HepG2 (cell line): Measurements from ENCODE around the gene GSTA5. TPM values are rescaled to one million over a fixed set of nuclear protein-coding genes. Genes with fewer than 3 reads are reported as not detected.

ENCODE experiments used
- ATF4 ChIP-seq, 2 experiments: fragments of 450-650 bp in 1 of 2; sonication (generic) in 1 of 2; formaldehyde crosslinking; IDR thresholded peaks; 2 replicates each; pipeline versions ENCODE4 v1.5.0 to v1.8.0; 2020 to 2022; ENCODE audit warnings: mild to moderate bottlenecking in 1 of 2, missing genetic modification reagents in 1 of 2
- HDAC2 ChIP-seq: sonication (generic); formaldehyde crosslinking; IDR thresholded peaks from 2 replicates; pipeline ENCODE4 v1.4.0; 2020; ENCODE audit warnings: missing genetic modification reagents
- KDM6A ChIP-seq: IDR thresholded peaks from 2 replicates; pipeline ENCODE4 v1.6.1; 2016; ENCODE audit warnings: low read depth
- MEIS1 ChIP-seq: sonication (generic); formaldehyde crosslinking; IDR thresholded peaks from 2 replicates; pipeline ENCODE4 v1.9.0; 2021; ENCODE audit warnings: mild to moderate bottlenecking, missing genetic modification reagents, moderate library complexity, borderline replicate concordance
- PLSCR1 ChIP-seq: sonication (generic); formaldehyde crosslinking; IDR thresholded peaks from 2 replicates; pipeline ENCODE4 v1.5.0; 2020; ENCODE audit warnings: missing genetic modification reagents, mild to moderate bottlenecking, borderline replicate concordance
- SIX4 ChIP-seq: sonication (generic); formaldehyde crosslinking; IDR thresholded peaks from 2 replicates; pipeline ENCODE4 v1.4.0; 2020; ENCODE audit warnings: missing genetic modification reagents
- TEAD3 ChIP-seq: optimal IDR thresholded peaks from 2 replicates; pipeline ENCODE3; 2016; ENCODE audit warnings: borderline replicate concordance
- THAP9 ChIP-seq: sonication (generic); formaldehyde crosslinking; IDR thresholded peaks from 2 replicates; pipeline ENCODE4; 2020; ENCODE audit warnings: missing genetic modification reagents, mild to moderate bottlenecking, borderline replicate concordance
- ZBTB34 ChIP-seq: sonication (generic); formaldehyde crosslinking; IDR thresholded peaks from 2 replicates; pipeline ENCODE4 v1.8.0; 2022; ENCODE audit warnings: mild to moderate bottlenecking, missing genetic modification reagents
- ZFP90 ChIP-seq: sonication (generic); formaldehyde crosslinking; IDR thresholded peaks from 2 replicates; pipeline ENCODE4 v1.8.0; 2022; ENCODE audit warnings: missing genetic modification reagents, mild to moderate bottlenecking, inconsistent platforms, borderline replicate concordance
- ZKSCAN8 ChIP-seq: IDR thresholded peaks from 2 replicates; pipeline ENCODE4 v1.6.1; 2016; ENCODE audit warnings: borderline replicate concordance, missing genetic modification reagents, missing compliant biosample characterization
- ZNF138 ChIP-seq: sonication (generic); formaldehyde crosslinking; IDR thresholded peaks from 2 replicates; pipeline ENCODE4 v1.5.0; 2020; ENCODE audit warnings: mild to moderate bottlenecking, low read depth, missing genetic modification reagents
- ZNF143 ChIP-seq: sonication (generic); formaldehyde crosslinking; IDR thresholded peaks from 2 replicates; pipeline ENCODE4 v1.4.0; 2020; ENCODE audit warnings: missing genetic modification reagents
- ZNF253 ChIP-seq: sonication (generic); formaldehyde crosslinking; IDR thresholded peaks from 2 replicates; pipeline ENCODE4 v1.8.0; 2022; ENCODE audit warnings: mild to moderate bottlenecking, missing genetic modification reagents, borderline replicate concordance
- ZNF512 ChIP-seq: sonication (generic); formaldehyde crosslinking; IDR thresholded peaks from 2 replicates; pipeline ENCODE4 v1.4.0; 2020; ENCODE audit warnings: mild to moderate bottlenecking, missing genetic modification reagents
- ZNF704 ChIP-seq: sonication (generic); formaldehyde crosslinking; IDR thresholded peaks from 2 replicates; pipeline ENCODE4 v1.8.1; 2023; ENCODE audit warnings: mild to moderate bottlenecking, inconsistent platforms, moderate library complexity, missing genetic modification reagents, borderline replicate concordance
- ZNF878 ChIP-seq: sonication (generic); formaldehyde crosslinking; IDR thresholded peaks from 2 replicates; pipeline ENCODE4 v1.8.1; 2023; ENCODE audit warnings: mild to moderate bottlenecking, missing genetic modification reagents, moderate library complexity
- polyA plus RNA-seq, 8 experiments: library from polyadenylated mRNA; depleted of rRNA in 3 of 8; stranded (reverse) in 7 of 8; unstranded in 1 of 8; fragments of >200 nt; fragmentation: Illumina TruSeq in 4 of 8; extraction: Trizol in 4 of 8; gene quantifications; 2 replicates each; pipeline versions ENCODE4 v1.2.1 to v1.2.3, GENCODE V29; 2011 to 2016; ENCODE audit warnings: low read depth in 4 of 8, missing spikeins in 1 of 8, mixed read lengths in 1 of 8; ENCODE audit not compliant: insufficient read depth in 1 of 8
- total RNA-seq, 5 experiments: library from RNA; depleted of rRNA; stranded (reverse); fragments of >200 nt; fragmentation: Illumina TruSeq; extraction: Trizol; gene quantifications; 2 replicates each; pipeline ENCODE4 v1.2.3, GENCODE V29; 2016; ENCODE audit warnings: low read depth in 1 of 5

Gene GSTA5
- total and polyA plus RNA-seq, 2 of the 13 experiments (the other 11 are each of a cell fraction or from before 2014, with no cell fraction given), result not detected

- TF ChIP-seq ATF4 (CRISPR knock-in tag; IDR thresholded peaks at IDR 0.05) (no peak), ZNF138 (CRISPR knock-in tag) (no peak), SIX4 (peak; percentile 25; the same call in 1 of the 2 replicates), HDAC2 (CRISPR knock-in tag) (no peak), ZNF878 (CRISPR knock-in tag) (no peak), ZNF704 (no peak), THAP9 (CRISPR knock-in tag) (peak; percentile 42; the same call in 1 of the 2 replicates), ZFP90 (CRISPR knock-in tag) (no peak), ZBTB34 (CRISPR knock-in tag) (no peak), KDM6A (CRISPR knock-in tag) (no peak), ZKSCAN8 (no peak), MEIS1 (no peak), ZNF512 (CRISPR knock-in tag) (no peak), TEAD3 (CRISPR knock-in tag) (peak; percentile 75), PLSCR1 (no peak), ZNF143 (CRISPR knock-in tag) (0 out of 2 replicates have a peak, but pooled peaks have one; percentile 18), ZNF253 (CRISPR knock-in tag) (no peak)
Observed at GRCh38 chr6:52839124-52840055, 1.2 kb downstream of the GSTA5 start (continued).
